HG03175 (cell line): ENCODE measurements around the gene PTN.

ENCODE experiments used
- ATAC-seq: cut with Tn5 transposase; IDR thresholded peaks from one replicate; pipeline ENCODE4 v1.9.1; 2021; ENCODE audit warnings: mild to moderate bottlenecking, moderate library complexity; ENCODE audit not compliant: unreplicated experiment

Gene PTN, protein sequence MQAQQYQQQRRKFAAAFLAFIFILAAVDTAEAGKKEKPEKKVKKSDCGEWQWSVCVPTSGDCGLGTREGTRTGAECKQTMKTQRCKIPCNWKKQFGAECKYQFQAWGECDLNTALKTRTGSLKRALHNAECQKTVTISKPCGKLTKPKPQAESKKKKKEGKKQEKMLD

GRCh38 chr7:137343281-137343841, at the start of gene PTN:
PTN (minus strand) TSS chr7:137343733; CDS start chr7:137254973, 88,760 bp downstream.
- no peak for ATAC-seq

DNA sequence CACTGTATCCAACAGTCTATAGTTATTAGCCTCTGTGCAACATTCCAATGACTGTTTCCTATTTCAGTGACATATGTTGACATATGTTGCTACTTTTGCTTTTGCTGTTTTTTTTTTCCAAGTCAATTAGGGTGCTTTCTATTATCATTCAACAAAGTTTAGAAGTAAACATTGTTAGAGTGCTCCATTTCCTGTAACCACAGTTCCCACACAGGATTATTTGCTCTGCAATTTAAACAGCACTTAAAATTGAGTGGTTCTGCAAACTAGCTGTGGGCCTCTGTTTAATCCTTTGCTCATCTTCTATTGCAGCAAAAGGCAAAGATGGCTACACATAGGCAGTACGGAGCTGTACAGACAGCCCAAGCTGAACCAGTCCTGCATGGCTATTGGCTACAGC, 46.5 kb upstream of the PTN start:
- no peak for ATAC-seq

DNA sequence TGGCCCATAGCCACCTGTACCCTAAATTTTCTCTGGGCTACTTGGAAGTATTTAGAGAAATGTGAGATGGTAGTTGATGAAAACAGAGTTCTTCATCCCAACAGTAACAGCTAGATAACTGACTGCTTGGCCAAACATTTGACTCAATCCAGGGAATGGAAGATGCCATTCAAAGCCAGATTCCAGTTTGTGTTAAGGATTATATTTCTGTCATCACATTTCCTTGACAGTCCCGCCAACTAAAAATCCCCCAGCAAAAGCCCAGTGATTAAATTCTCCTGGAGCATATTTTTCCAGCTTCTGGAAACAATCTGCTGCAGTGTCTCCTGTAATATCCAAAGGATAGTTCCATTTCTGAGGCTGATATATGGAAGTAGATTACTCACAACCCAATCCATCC, 45.4 kb upstream of the PTN start:
- ATAC-seq, result no peak

- no peak for ATAC-seq
Observed at GRCh38 chr7:137386966-137387365, 43.4 kb upstream of the PTN start.

GRCh38 chr7:137381045-137381444, 37.5 kb upstream of the PTN start:
- no peak for ATAC-seq

GRCh38 chr7:137373507-137373906, 30.0 kb upstream of the PTN start:
- ATAC-seq, result no peak

GRCh38 chr7:137371616-137372015, 28.1 kb upstream of the PTN start:
- ATAC-seq, result no peak

DNA sequence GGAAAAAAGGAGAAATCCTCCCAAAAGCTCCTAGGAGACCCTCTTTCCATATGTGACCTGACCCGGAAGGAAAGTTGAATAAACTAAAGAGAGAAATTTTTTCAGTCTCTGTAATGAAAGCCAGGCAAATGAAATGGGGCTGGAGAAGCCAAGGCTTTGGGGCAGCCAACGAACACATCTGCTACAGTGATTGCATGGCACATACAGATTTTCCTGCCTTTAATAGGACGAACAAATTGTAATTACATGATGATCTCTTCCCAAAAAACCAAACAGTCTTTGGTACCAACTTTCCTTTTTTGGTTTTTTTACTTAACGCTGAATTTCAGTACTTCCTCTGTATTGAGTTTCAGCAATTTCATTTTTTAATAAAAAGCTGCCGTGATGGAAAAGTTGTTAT, 23.5 kb upstream of the PTN start:
- no peak for ATAC-seq

GRCh38 chr7:137363683-137364082, 20.1 kb upstream of the PTN start:
- ATAC-seq, result no peak

DNA sequence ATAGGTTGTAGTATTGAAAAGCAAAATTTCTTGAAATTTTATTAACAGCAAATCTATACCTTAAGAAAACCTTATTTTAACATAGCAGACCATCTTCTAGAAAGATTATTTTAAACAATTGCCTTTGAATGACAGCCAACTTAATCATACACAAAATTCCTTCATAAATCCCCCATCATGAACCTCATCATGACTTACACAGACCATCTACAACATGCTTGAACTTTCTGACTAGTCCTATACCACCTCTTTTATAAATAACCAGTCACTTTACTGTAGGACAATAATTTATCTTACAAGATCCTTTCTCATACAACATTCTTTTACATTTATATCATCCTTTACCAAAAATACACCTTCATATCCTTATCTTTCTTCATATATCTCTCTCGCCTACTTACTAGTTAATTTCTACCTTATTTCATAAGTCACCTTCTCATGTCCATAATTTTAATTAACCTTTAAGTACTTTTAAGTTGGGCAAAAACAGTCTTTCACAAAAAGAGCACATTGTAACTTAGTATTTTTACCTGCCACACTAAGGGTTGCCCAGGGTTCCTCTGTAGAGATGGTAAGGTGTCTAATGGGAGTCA, 16.6 kb upstream of the PTN start:
- ATAC-seq, result no peak

GRCh38 chr7:137354961-137355360, 11.4 kb upstream of the PTN start:
- no peak for ATAC-seq

GRCh38 chr7:137354396-137354795, 10.9 kb upstream of the PTN start:
- no peak for ATAC-seq

- no peak for ATAC-seq
Observed at GRCh38 chr7:137351941-137352340, 8.4 kb upstream of the PTN start.

- ATAC-seq, result no peak
Observed at GRCh38 chr7:137345799-137346449, 2.4 kb upstream of the PTN start.

DNA sequence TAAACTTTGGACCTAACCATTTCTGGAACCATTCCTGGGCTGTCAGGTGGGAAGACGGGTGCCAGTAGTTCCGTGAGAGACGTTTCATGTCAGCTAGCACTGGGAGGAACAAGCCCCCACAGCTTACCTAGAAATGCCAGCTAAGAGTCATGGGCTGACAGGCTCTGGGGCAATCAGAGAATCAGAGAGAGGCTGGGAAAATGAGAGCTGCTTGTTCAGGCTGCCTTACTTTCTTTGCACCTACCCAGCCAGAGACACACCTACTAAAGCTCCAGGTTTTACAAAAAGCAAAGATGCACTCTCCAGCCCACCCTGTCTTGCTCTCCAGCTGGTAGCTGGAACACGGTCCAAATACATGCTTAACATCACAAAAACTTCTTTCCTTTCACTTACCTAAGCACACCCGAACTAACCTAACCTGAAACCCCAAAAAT, 688 bp downstream of the PTN start:
- ATAC-seq, result no peak

DNA sequence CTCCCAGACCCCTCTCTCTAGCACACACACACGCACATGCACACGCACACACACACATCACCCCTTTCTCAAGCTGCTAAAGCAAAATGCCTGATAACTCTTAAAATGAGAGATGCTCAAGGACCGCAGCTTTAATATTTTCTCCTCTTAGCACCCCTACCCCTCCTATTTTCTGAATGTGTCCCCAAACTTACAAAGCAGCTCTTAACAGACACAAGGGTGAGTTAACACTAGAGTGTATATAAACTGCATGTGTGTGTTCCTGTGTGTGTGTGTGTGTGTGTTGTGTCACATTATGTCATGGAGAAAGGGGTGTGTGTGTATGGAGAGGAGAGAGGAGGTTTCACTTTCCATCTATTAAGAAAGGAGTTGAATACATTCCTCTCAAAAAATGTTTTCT, 1.3 kb downstream of the PTN start:
- ATAC-seq, result no peak

DNA sequence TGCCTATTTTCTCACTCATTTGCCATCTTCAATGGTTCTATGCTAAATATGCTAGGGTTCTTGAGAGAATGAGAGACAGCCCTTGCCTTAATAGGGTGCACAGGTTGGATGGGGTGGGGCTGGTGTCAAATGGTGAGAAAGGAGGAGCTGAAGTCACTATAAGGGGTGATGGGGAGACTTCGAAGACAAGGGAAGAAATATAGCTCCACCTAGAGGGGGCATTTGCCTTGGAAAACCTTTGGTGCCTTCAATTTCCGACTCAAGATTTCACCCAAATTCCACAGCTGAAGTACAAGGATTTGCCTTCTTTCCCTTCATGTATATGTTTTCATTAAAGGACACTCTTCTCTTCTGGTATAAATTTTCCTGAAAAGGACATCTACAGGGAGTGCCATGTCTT, 5.6 kb downstream of the PTN start:
- ATAC-seq, result no peak

- ATAC-seq, result no peak
Observed at GRCh38 chr7:137335814-137336213, 7.7 kb downstream of the PTN start.

DNA sequence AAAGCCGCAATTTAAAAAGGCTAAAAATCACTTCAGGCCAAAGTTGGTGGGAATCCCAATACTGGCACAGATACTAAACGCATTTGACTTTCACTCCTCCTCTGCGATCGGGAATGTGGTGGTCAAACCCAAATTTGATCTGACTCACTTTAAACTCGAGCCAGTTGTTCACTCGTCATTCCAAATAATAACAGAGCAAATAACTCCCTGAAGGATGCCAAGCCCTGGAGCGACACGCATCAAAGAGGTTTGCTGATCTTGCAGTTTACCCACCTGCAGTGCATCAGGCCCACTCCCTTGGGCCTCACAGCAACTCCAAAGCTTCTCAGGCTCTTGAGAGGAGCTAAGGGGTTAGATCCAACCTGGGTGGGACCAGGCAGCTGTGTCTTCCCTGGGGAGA, 12.2 kb downstream of the PTN start:
- no peak for ATAC-seq

DNA sequence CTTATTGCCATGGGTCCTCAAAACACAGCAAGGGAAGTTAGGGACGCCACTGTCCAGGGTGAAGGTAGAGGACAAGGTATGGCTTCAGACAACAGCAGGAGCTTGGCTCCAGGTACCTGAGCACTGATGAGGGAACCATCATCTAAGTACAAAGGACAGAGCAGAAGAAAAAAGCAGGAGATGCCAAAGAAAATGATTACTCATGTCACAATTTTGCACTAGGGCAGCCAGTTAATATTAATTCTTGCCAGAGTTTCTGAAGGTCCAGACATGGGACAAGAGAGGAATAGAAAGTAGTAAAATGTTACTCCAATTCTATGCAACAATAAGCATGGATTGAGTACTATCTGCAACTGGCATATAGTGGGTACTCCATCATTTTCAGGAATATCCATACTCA, 14.1 kb downstream of the PTN start:
- ATAC-seq, result no peak

DNA sequence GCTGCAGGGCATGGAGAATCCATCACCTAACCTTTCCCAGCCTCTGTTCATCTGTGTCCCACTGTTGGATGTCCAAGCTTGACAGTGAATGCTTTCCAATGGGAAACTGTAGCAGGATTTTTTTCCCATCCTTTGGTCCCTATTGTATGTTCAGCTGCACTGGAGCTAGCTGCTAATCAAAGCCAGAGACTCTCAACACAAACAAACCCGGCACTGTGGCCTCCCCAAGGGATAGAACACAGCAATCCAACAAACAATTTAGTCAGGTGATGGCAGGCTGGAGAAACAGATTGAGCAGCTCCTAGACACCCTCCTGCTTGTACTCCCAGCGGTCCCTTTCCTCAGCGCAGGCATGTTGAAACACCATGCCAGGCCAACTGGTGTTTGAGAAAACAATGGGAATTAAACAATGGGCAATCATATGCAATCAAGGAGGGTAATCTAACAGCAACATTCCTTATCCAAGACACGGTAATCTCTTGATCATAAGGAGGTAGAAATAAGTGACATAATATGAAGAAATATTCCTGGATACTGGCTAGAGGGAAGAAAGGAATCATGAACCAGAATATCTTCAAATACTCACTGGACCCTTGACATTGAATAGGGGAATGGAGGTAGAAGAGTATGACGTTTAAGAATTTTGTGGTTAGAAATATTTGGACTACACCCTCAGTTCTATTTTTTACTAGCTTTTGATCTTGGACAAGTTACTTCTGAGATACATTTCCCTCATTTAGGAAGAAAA, 15.0 kb downstream of the PTN start:
- ATAC-seq, result no peak

DNA sequence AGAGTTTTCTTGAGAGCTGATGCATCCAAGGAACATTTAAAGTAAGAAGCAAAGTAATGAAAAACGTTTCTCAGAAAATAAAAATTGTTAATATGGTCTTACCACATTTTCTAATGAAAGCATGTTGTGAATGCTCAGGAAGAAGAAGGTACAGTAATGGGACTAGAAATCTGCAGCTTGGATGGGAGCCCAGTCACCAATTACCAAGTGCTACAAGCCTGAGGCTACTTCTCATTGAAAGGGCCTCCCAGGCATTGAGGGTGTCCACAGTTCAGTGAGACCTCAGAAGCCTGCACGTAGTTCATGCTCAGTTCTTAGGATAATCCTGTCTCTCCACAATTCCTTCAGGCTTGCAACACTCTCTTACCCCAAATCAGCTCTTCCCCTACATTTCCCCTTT, 17.6 kb downstream of the PTN start:
- ATAC-seq, result no peak
